Mesothelial cell of epicardium (in vitro differentiated cells): ENCODE data around the gene RALGAPA2. TPM values are rescaled to one million over a fixed set of nuclear protein-coding genes. Genes with fewer than 3 reads are reported as not detected.

Experiments used
- DNase-seq, 2 experiments: peaks; one replicate each; pipeline ENCODE4 v3.0.0; 2021; ENCODE audit warnings: low spot score in 2 of 2; ENCODE audit not compliant: unreplicated experiment in 2 of 2
- H3K27ac Mint-ChIP-seq: 2 replicates; pipeline ENCODE4 v1.8.0; 2021; ENCODE audit warnings: mixed read lengths
- H3K27me3 Mint-ChIP-seq: 2 replicates; pipeline ENCODE4 v1.8.0; 2021; ENCODE audit warnings: low read depth, mixed read lengths
- H3K36me3 Mint-ChIP-seq: 2 replicates; pipeline ENCODE4 v1.8.0; 2021; ENCODE audit warnings: mixed read lengths
- H3K4me1 Mint-ChIP-seq: 2 replicates; pipeline ENCODE4 v1.8.0; 2021; ENCODE audit warnings: mixed read lengths
- H3K4me3 Mint-ChIP-seq: 2 replicates; pipeline ENCODE4 v1.8.0; 2021; ENCODE audit warnings: mild to moderate bottlenecking, moderate library complexity, mixed read lengths
- H3K9me3 Mint-ChIP-seq: 2 replicates; pipeline ENCODE4 v1.8.0; 2021; ENCODE audit warnings: mixed read lengths
- CTCF ChIP-seq: fragments of 200-600 bp; sonication (generic); IDR thresholded peaks from one replicate; pipeline ENCODE4 v1.5.0; 2021; ENCODE audit warnings: antibody characterized with exemption; ENCODE audit not compliant: unreplicated experiment
- total RNA-seq: library from RNA; stranded (reverse); gene quantifications from 3 replicates; pipeline ENCODE4 v1.2.1, GENCODE V29; 2021

RALGAPA2 gene
- total RNA-seq, 1 donor from 2014 or later, result 27.5 TPM

DNA sequence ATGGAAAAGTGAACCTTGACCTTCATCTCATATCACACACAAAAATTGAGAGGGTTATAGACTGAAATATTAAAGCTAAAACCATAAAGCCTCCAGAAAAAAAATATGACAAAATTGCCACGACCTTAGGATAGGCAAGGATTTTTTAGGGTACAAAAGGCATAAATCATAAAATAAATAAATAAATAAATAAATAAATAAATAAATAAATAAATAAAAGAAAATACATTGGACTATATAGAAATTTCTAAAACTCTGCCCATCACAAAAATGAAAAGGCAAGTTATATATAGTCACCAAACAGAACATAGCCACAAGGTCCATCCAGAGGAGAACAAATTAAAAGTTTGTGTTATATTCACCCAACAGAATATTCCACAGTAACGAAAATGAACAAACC is 235.9 kb downstream of the RALGAPA2 start:
- H3K4me1 Mint-ChIP-seq, result no peaks in the 10 kb centered on the region
- no peak overlapping the region for H3K27ac Mint-ChIP-seq
- H3K27me3 Mint-ChIP-seq, result no peaks in the 10 kb centered on the region
- no peak for DNase-seq
- H3K9me3 Mint-ChIP-seq, result peaks cover 10% of the 10 kb centered on the region
- peaks cover 20% of the 10 kb centered on the region for H3K36me3 Mint-ChIP-seq
- no peak for TF ChIP-seq CTCF
- H3K4me3 Mint-ChIP-seq, result no peak overlapping the region

DNA sequence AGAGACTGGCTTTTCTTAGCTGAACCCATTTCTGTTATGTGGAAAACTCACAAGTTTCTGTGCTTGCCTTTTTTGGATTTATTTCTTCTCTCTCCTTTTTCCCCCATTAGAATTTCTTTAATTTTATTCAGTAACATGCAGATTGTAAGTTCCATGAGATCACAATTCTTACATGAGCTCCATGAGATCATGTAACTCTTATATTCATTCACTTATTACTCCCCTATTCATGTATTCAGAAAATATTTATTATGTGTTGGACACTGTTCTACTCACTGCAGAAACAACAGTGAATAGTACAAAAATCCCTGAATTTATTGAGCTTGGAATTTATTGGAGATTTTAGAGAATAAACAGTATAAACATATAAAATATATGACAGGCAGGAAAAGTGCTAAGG is 238.8 kb downstream of the RALGAPA2 start:
- peaks cover 10% of the 10 kb centered on the region for H3K9me3 Mint-ChIP-seq
- no peaks in the 10 kb centered on the region for H3K27me3 Mint-ChIP-seq
- no peak overlapping the region for H3K4me3 Mint-ChIP-seq
- DNase-seq, result no peak
- no peak overlapping the region for H3K27ac Mint-ChIP-seq
- no peaks in the 10 kb centered on the region for H3K4me1 Mint-ChIP-seq
- H3K36me3 Mint-ChIP-seq, result peaks cover 20% of the 10 kb centered on the region
- TF ChIP-seq CTCF, result no peak

GRCh38 chr20:20472684-20473274 is 239.7 kb downstream of the RALGAPA2 start:
- Mint-ChIP-seq H3K27ac (no peak overlapping the region), H3K36me3 (peaks cover 20% of the 10 kb centered on the region), H3K9me3 (peaks cover 10% of the 10 kb centered on the region), H3K27me3 (no peaks in the 10 kb centered on the region), H3K4me3 (no peak overlapping the region), H3K4me1 (no peaks in the 10 kb centered on the region)
- DNase-seq, result no peak
- TF ChIP-seq CTCF, result no peak

DNA sequence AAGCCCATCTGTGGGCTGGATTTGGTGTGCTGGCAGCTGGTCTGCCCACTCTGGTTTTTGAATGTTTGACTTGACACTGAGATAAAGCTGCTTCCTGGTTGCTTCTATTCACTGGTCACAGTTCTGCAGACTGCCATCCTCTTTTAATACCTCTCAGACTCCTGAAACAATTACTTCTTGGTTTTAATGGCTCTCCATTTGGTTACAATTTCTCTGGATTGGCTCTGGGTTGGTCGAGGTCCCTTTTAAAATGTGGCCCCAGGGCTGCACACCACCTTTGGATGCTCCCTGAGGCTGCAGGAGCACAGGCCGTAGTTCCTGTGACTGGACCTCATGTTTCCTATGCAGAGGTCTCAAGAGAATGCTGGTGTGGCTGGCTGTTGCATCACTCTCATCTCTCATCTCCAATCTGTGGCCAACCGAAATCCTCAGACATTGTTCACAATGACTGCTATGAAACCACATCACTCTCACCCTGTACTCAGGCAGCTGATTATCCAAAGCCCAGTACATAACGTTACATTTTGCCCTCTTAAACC is 246.0 kb downstream of the RALGAPA2 start:
- H3K9me3 Mint-ChIP-seq, result no peaks in the 10 kb centered on the region
- no peak overlapping the region for H3K27ac Mint-ChIP-seq
- peaks cover 4% of the 10 kb centered on the region for H3K4me1 Mint-ChIP-seq
- H3K36me3 Mint-ChIP-seq, result peaks cover 2% of the 10 kb centered on the region
- H3K27me3 Mint-ChIP-seq, result no peaks in the 10 kb centered on the region
- TF ChIP-seq CTCF, result no peak
- no peak for DNase-seq
- no peak overlapping the region for H3K4me3 Mint-ChIP-seq

DNA sequence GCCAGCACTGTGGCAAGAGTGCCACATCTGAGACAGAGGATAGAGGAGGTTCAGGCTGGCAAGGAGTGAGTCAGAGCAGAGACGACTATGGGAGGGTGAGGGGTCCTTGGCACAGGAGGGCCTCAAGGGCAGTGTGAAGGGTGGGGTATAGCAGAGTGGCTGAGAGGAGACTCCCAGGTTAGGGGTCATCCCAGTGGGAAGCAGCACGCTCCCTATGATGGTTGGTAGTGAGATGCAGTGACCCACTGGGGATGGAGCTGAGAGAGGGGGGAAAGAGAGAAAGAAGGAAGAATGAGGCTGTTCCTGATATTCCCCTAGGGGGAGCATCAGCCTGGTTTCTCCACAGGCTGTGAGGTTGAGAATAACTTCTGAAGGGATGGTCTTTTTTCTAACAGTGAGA is 247.2 kb downstream of the RALGAPA2 start:
- no peak for DNase-seq

More for the DNA sequence above, 247.2 kb downstream of the RALGAPA2 start:
- Mint-ChIP-seq H3K36me3 (peaks cover 2% of the 10 kb centered on the region), H3K4me3 (no peak overlapping the region), H3K9me3 (no peaks in the 10 kb centered on the region), H3K27me3 (no peaks in the 10 kb centered on the region), H3K27ac (no peak overlapping the region), H3K4me1 (peaks cover 4% of the 10 kb centered on the region)
- TF ChIP-seq CTCF, result no peak
